GM21528 (cell line): ENCODE data around the gene FPGT.
"Not testable (repeated sequence)": the region's sequence is repeated elsewhere in the genome, so short reads cannot be mapped to it uniquely, and the experiment has no call there.

ENCODE experiments used
- ATAC-seq: cut with Tn5 transposase; IDR thresholded peaks from one replicate; pipeline ENCODE4 v1.9.1; 2021; ENCODE audit warnings: mild to moderate bottlenecking, moderate library complexity; ENCODE audit not compliant: unreplicated experiment, low FRiP score

Gene FPGT

GRCh38 chr1:74253243-74253824 is 55.3 kb downstream of the FPGT start:
- ATAC-seq, result not testable (repeated sequence)
